SK-N-SH treated with all-trans-retinoic acid at 6 μM for 48 hours (cell line): ENCODE results near the gene RFPL4A.
"Not testable (repeated sequence)": the region's sequence is repeated elsewhere in the genome, so short reads cannot be mapped to it uniquely, and the experiment has no call there.

ENCODE experiments used
- ATAC-seq: fragments of 200-7000 bp; cut with Tn5 transposase; 3 replicates; pipeline ENCODE4 v1.9.1; 2020; ENCODE audit warnings: mild to moderate bottlenecking, moderate library complexity
- ARNTL ChIP-seq: fragments of 450-650 bp; formaldehyde crosslinking; IDR thresholded peaks from 2 replicates; pipeline ENCODE4 v1.5.0; 2020; ENCODE audit warnings: low read depth, mild to moderate bottlenecking, moderate library complexity, borderline replicate concordance
- BACH2 ChIP-seq: fragments of 250-450 bp; sonication (Bioruptor Pico); IDR thresholded peaks from 2 replicates; pipeline ENCODE4 v1.9.0; 2021; ENCODE audit warnings: mild to moderate bottlenecking, borderline replicate concordance
- CSRNP3 ChIP-seq: fragments of 250-450 bp; sonication (Bioruptor Pico); IDR thresholded peaks from 2 replicates; pipeline ENCODE4 v1.5.1; 2021; ENCODE audit warnings: mild to moderate bottlenecking, moderate library complexity
- ESRRG ChIP-seq: fragments of 250-450 bp; sonication (Bioruptor Pico); IDR thresholded peaks from 2 replicates; pipeline ENCODE4 v1.6.1; 2021; ENCODE audit warnings: mild to moderate bottlenecking
- ISL1 ChIP-seq: fragments of 250-450 bp; sonication (Bioruptor Pico); IDR thresholded peaks from 2 replicates; pipeline ENCODE4 v2.1.2; 2022; ENCODE audit warnings: mild to moderate bottlenecking, moderate library complexity
- OSR1 ChIP-seq: fragments of 250-450 bp; sonication (Bioruptor Pico); IDR thresholded peaks from 2 replicates; pipeline ENCODE4 v1.8.0; 2022; ENCODE audit warnings: moderate library complexity, mild to moderate bottlenecking, inconsistent platforms
- PATZ1 ChIP-seq: fragments of 250-450 bp; sonication (Bioruptor Pico); IDR thresholded peaks from 2 replicates; pipeline ENCODE4 v1.8.0; 2020; ENCODE audit warnings: mild to moderate bottlenecking, moderate library complexity, borderline replicate concordance
- PPARA ChIP-seq: fragments of 250-450 bp; sonication (Bioruptor Pico); IDR thresholded peaks from 2 replicates; pipeline ENCODE4 v1.5.0; 2020; ENCODE audit warnings: mild to moderate bottlenecking, borderline replicate concordance
- SNAI2 ChIP-seq: fragments of 250-450 bp; sonication (Bioruptor Pico); IDR thresholded peaks from 2 replicates; pipeline ENCODE4 v1.5.0; 2020; ENCODE audit warnings: mild to moderate bottlenecking, moderate library complexity
- TOX ChIP-seq: fragments of 250-450 bp; sonication (Bioruptor Pico); IDR thresholded peaks from 2 replicates; pipeline ENCODE4 v1.8.0; 2021; ENCODE audit warnings: mild to moderate bottlenecking, moderate library complexity, borderline replicate concordance
- ZFP30 ChIP-seq: fragments of 450-650 bp; formaldehyde crosslinking; IDR thresholded peaks from 2 replicates; pipeline ENCODE4 v1.5.0; 2022; ENCODE audit warnings: mild to moderate bottlenecking, moderate library complexity
- ZNF565 ChIP-seq: fragments of 450-650 bp; formaldehyde crosslinking; conservative IDR thresholded peaks from 2 replicates; pipeline ENCODE4 v1.5.0; 2020; ENCODE audit warnings: low read depth, mild to moderate bottlenecking, moderate library complexity
- ZNF70 ChIP-seq: fragments of 450-650 bp; formaldehyde crosslinking; IDR thresholded peaks from 2 replicates; pipeline ENCODE4 v1.5.0; 2020; ENCODE audit warnings: mild to moderate bottlenecking, moderate library complexity
- ZNF8 ChIP-seq: fragments of 450-650 bp; formaldehyde crosslinking; IDR thresholded peaks from 2 replicates; pipeline ENCODE4 v1.5.0; 2020; ENCODE audit warnings: mild to moderate bottlenecking, moderate library complexity

The RFPL4A gene

GRCh38 chr19:55758797-55759196, at the start of gene RFPL4A:
Gene RFPL4A (plus strand): TSS chr19:55759097. CDS start chr19:55761801, 2,704 bp downstream.
- ATAC-seq: not testable (repeated sequence)

GRCh38 chr19:55711719-55712118, 47.2 kb upstream of the RFPL4A start:
- ATAC-seq: no peak
- TF ChIP-seq ARNTL (CRISPR knock-in tag) (no peak), OSR1 (no peak), ESRRG (CRISPR knock-in tag) (no peak), ZNF8 (CRISPR knock-in tag) (no peak), PPARA (CRISPR knock-in tag) (no peak), BACH2 (CRISPR knock-in tag) (no peak), TOX (no peak), ZFP30 (CRISPR knock-in tag) (no peak)
- TF ChIP-seq, all 23 proteins: peak for 0

- no peak for TF ChIP-seq PPARA (CRISPR knock-in tag)
- TF ChIP-seq ARNTL (CRISPR knock-in tag): no peak
- ATAC-seq: no peak
Observed at GRCh38 chr19:55712804-55713631, 45.9 kb upstream of the RFPL4A start.

GRCh38 chr19:55716531-55716930, 42.4 kb upstream of the RFPL4A start:
- no peak for TF ChIP-seq ZNF565 (CRISPR knock-in tag)
- no peak for TF ChIP-seq ISL1 (CRISPR knock-in tag)
- no peak for TF ChIP-seq ZNF70 (CRISPR knock-in tag)
- TF ChIP-seq PATZ1 (CRISPR knock-in tag): no peak
- TF ChIP-seq CSRNP3: no peak
- TF ChIP-seq BACH2 (CRISPR knock-in tag): no peak
- ATAC-seq: no peak

- no peak for ATAC-seq
- TF ChIP-seq TOX: no peak
- TF ChIP-seq CSRNP3: no peak
- no peak for TF ChIP-seq ESRRG (CRISPR knock-in tag)
- TF ChIP-seq, all 23 proteins: peak for 0
Observed at GRCh38 chr19:55717251-55717650, 41.6 kb upstream of the RFPL4A start.

GRCh38 chr19:55717879-55718711, 40.8 kb upstream of the RFPL4A start:
- not testable (repeated sequence) for ATAC-seq

- TF ChIP-seq PATZ1 (CRISPR knock-in tag): no peak
- TF ChIP-seq SNAI2 (CRISPR knock-in tag): no peak
- TF ChIP-seq OSR1: no peak
- no peak for TF ChIP-seq TOX
- no peak for TF ChIP-seq ISL1 (CRISPR knock-in tag)
- TF ChIP-seq, all 23 proteins: peak for 0
- ATAC-seq: no peak
Observed at GRCh38 chr19:55720214-55720746, 38.6 kb upstream of the RFPL4A start.
